Endometrial microvascular endothelial cells (primary cell): ENCODE results near the gene MAP2K4. TPM values are rescaled to one million over a fixed set of nuclear protein-coding genes. Genes with fewer than 3 reads are reported as not detected.

Source experiments
- in situ Hi-C: cut with HindIII; loops from 2 replicates; pipeline ENCODE4 v1.10.0; 2017; ENCODE audit warnings: low sequenced_read_pairs, low pct_unique_long_range_greater_than_20kb; ENCODE audit errors: inconsistent ontology term
- total RNA-seq: library from RNA; depleted of rRNA; stranded (reverse); fragments of >200 nt; gene quantifications from one replicate; pipeline ENCODE4 v1.2.3, GENCODE V29; 2015; ENCODE audit errors: inconsistent ontology term

Gene MAP2K4
- total RNA-seq, 1 donor from 2014 or later: 14.7 TPM

DNA sequence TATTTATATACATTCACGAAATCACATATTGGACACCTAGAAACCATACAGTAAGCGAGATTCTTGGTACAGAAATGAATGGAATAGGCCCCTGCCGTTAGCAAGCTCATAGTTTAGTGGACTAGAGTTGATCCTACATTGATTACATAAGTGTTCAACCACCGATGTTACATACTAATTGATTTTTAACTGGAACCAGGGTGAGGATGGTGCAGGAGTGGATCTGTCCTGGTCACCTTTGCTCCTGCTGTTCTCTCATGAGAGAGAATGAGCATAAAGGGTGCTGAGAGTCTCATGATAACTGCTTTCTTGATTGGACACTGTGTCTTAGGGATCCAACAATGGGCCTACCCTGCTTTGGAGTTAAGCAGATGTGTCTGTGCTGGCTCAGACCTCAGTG, 13.9 kb downstream of the MAP2K4 start:
- in situ Hi-C loops: no loop called here

GRCh38 chr17:12035673-12036072, 15.0 kb downstream of the MAP2K4 start:
- in situ Hi-C loops: no loop called here

DNA sequence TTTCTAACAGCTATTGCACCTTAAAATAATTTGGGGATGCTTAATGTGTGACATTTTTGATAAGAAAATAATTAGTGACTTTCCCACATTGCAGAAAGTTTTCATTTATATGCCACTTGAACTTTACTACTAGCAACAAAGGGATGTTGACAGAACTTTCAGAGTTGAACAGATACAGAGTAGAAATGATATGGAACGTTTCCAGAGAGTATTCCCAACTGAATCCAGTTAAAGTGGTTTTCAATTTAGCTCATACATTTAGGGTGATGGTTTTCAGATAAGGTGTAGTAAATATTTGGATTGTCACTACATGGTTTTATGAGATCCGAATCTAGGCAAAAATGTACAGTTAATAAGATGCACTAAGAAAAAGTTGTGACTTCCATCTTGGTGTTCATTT, 17.3 kb downstream of the MAP2K4 start:
- in situ Hi-C loops: no loop called here

GRCh38 chr17:12040478-12040877, 19.8 kb downstream of the MAP2K4 start:
- in situ Hi-C loops: no loop called here

GRCh38 chr17:12041312-12041711, 20.6 kb downstream of the MAP2K4 start:
- in situ Hi-C loops: no loop called here

GRCh38 chr17:12043702-12044101, 23.0 kb downstream of the MAP2K4 start:
- in situ Hi-C loops: no loop called here

- in situ Hi-C loops: no loop called here
Measured at GRCh38 chr17:12046786-12047185, 26.1 kb downstream of the MAP2K4 start.

DNA sequence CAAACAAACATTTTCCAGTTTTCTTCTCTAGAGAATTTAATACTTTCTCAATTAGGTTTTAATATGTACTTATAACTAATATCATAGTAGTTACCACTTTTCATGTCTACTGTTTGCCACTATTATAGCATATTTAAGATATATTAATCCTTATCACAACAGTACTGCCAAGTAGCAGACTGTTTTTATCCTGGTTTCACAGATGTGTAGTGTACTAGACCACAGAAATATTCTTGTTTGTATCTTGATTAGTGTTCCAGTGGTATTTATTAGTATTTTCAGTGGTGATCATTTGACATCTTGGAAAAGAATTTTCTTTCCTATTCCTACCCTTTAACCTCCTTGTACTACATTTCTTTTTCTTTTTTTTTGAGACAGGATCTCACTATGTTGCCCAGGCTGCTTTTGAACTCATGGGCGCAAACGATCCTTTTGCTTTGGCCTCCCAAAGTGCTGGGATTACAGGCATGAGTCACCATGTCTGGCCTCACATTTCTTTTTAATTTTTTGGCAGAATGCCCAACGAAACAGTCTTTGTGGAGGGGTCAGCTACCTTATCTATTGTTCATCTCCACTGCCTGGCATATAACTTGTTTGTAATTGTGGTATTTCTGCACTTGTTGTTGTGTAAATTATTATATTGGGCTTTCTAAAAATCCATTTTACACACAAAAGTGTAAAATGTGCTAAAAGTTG, 27.2 kb downstream of the MAP2K4 start:
- in situ Hi-C loops: no loop called here

DNA sequence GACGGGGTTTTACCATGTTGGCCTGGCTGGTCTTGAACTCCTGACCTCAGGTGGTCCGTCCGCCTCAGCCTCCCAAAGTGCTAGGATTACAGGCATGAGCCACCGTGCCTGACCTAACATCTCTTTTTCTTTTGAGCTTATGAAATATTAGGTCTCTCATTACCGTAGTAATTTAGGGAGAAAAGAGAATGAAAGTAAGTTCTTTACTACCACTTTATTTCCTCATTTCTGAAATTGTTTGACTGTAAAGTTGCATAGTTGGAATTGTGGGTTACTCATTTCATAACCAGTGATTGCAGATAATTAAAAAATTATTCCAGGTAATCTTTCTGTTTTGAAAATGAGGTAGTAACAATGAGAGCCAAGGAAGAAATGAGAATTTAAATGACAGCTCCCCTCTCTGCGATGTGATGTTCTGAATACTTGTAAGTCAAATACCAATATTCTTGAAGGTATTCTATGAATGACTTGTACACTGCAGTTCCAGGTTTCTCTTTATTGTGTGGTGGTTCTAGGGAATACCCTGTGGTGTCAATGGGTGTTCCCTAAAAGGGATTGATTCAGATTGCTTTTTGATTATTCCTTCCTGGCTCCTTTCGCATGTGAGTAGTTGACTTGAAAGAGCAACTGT, 28.3 kb downstream of the MAP2K4 start:
- in situ Hi-C loops: no loop called here

- in situ Hi-C loops: no loop called here
Measured at GRCh38 chr17:12050646-12051225, 30.1 kb downstream of the MAP2K4 start.

- in situ Hi-C loops: no loop called here
Measured at GRCh38 chr17:12053552-12053951, 32.9 kb downstream of the MAP2K4 start.

- in situ Hi-C loops: no loop called here
Measured at GRCh38 chr17:12055889-12056288, 35.2 kb downstream of the MAP2K4 start.

GRCh38 chr17:12057520-12057919, 36.8 kb downstream of the MAP2K4 start:
- in situ Hi-C loops: no loop called here

DNA sequence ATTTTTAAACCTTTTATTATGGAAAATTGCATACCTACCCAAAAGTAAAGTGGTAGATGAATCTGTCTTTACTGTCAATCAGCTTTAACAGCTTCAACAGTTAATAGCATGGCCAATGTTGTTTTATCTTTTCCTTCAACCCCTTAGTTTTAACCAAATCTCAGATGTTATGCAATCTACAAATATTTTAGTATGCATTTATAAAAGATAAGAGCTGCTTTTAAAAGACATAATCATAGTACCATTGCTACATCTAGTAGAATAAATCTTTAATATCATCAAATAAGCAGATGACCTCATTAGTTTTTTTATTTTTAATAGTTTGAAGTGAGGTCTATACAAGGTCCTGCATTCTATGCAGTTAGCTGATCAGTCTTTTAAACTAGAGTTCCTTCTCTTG, 37.9 kb downstream of the MAP2K4 start:
- in situ Hi-C loops: no loop called here

GRCh38 chr17:12062249-12062648, 41.6 kb downstream of the MAP2K4 start:
- in situ Hi-C loops: no loop called here

GRCh38 chr17:12064395-12064794, 43.7 kb downstream of the MAP2K4 start:
- in situ Hi-C loops: no loop called here

GRCh38 chr17:12067485-12067884, 46.8 kb downstream of the MAP2K4 start:
- in situ Hi-C loops: no loop called here

DNA sequence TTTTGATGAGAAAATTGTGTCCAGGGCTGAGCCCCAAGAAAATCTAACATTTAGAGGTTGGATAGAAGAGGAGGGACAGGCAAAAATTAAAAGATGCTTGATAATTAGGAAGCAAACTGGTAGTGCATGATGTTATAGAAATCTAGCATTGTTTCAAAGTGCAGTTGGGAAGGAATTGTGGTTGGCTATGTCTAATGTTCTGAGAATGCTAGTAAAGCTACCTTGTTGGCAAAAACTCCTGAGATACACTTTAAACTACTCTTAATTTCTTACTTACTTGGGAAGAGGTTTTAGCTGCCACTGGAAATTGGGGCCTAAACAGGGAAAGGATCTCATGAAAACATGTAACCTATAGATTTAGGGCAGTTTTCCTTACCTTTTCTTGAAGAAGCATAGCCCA, 48.3 kb downstream of the MAP2K4 start:
- in situ Hi-C loops: no loop called here

DNA sequence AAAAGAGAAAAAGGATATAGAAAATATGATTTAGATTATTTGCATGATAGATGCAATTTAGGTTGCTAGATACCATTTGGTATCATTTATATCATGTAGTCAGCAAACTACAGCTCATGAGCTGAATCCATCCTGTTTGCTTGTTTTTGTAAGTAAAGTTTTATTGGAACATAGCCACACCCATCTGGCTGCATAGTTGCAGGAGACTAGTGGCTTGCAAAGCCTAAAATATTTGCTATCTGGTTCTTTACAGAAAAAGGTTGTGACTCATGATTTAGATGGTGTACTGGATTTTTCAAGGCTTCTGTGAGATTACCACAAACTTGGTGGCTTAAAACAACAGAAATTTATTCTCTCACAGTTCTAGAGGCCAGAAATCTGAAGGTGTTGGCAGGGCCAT, 49.9 kb downstream of the MAP2K4 start:
- in situ Hi-C loops: no loop called here

- in situ Hi-C loops: no loop called here
Measured at GRCh38 chr17:12074346-12074745, 53.7 kb downstream of the MAP2K4 start.
